ENCODE data around the gene LAMP1. TPM values are rescaled to one million over a fixed set of nuclear protein-coding genes. Genes with fewer than 3 reads are reported as not detected.
"Not testable (repeated sequence)": the region's sequence is repeated elsewhere in the genome, so short reads cannot be mapped to it uniquely, and the experiment has no call there.

LAMP1 gene
- total and polyA plus RNA-seq, 5 donors from 2014 or later = 19.3 to 86.9 (median 22.3) TPM

DNA sequence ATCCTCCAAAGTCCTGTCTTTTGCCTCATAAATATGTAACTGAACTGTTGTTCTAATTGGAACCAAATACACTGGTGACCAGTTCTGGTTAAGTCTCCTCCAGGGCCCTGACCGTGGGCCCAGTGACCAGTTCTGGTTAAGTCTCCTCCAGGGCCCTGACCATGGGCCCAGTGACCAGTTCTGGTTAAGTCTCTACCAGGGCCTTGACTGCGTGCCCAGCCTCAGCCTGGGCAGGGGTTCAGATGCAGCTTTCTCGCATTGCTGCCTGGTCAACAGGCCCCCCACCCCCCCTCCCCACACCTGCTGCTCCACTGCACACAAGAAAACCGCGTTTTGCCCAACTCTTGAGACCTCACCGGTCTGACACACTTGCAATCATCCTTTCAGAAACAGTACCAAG, 70.7 kb downstream of the LAMP1 start:
- Mint-ChIP-seq H3K27me3 (peaks cover 6% of the 10 kb centered on the region), H3K27ac (no peak overlapping the region), H3K36me3 (no peaks in the 10 kb centered on the region), H3K4me1 (peaks cover 0 to 8% (median 0%) of the 10 kb centered on the region in 4 donors), H3K9me3 (peaks cover 0 to 3% (median 0%) of the 10 kb centered on the region in 7 donors), H3K4me3 (peak overlapping the region in 1 of 4 donors; percentile 54)
- Histone ChIP-seq H3K9me3 (ENCODE audit: control insufficient read depth in 2 of 2, low read length in 2 of 2) (no peaks in the 10 kb centered on the region), H3K4me3 (ENCODE audit: low read depth, low read length) (no peak overlapping the region), H3K4me1 (ENCODE audit: control insufficient read depth, insufficient read depth, low read length, poor library complexity, severe bottlenecking) (peaks cover 9% of the 10 kb centered on the region), H3K36me3 (ENCODE audit: control insufficient read depth, insufficient read depth, low read length) (no peaks in the 10 kb centered on the region), H3K27ac (ENCODE audit: insufficient read depth, low read length, poor library complexity, severe bottlenecking) (no peak overlapping the region), H3K27me3 (ENCODE audit: control insufficient read depth, insufficient read depth, low read length) (no peaks in the 10 kb centered on the region)
- ATAC-seq (ENCODE audit: low read depth in 2 of 2) (no peak), DNase-seq (no peak)

- H3K27ac ChIP-seq (ENCODE audit: insufficient read depth, low read length, poor library complexity, severe bottlenecking); H3K4me1 Mint-ChIP-seq; H3K9me3 ChIP-seq (ENCODE audit: control insufficient read depth in 2 of 2, low read length in 2 of 2); H3K27me3 Mint-ChIP-seq; H3K27me3 ChIP-seq (ENCODE audit: control insufficient read depth, insufficient read depth, low read length); ATAC-seq (ENCODE audit: low read depth in 2 of 2); H3K27ac Mint-ChIP-seq; H3K36me3 ChIP-seq (ENCODE audit: control insufficient read depth, insufficient read depth, low read length); H3K4me3 ChIP-seq (ENCODE audit: low read depth, low read length); H3K36me3 Mint-ChIP-seq; H3K9me3 Mint-ChIP-seq; H3K4me1 ChIP-seq (ENCODE audit: control insufficient read depth, insufficient read depth, low read length, poor library complexity, severe bottlenecking); DNase-seq: not testable (repeated sequence)
- peak overlapping the region in 1 of 4 donors; percentile 59 for H3K4me3 Mint-ChIP-seq
These were observed 71.3 kb downstream of the LAMP1 start for GRCh38 chr13:113368353-113368752.

- H3K9me3 ChIP-seq (ENCODE audit: control insufficient read depth in 2 of 2, low read length in 2 of 2) = no peaks in the 10 kb centered on the region
- DNase-seq (no peak), ATAC-seq (ENCODE audit: low read depth in 2 of 2) (no peak)
- no peaks in the 10 kb centered on the region for H3K27me3 ChIP-seq (ENCODE audit: control insufficient read depth, insufficient read depth, low read length)
- peaks cover 3% of the 10 kb centered on the region for H3K4me1 ChIP-seq (ENCODE audit: control insufficient read depth, insufficient read depth, low read length, poor library complexity, severe bottlenecking)
- Mint-ChIP-seq H3K36me3 (no peaks in the 10 kb centered on the region), H3K9me3 (peaks cover 0 to 3% (median 0%) of the 10 kb centered on the region in 7 donors), H3K4me3 (no peak overlapping the region), H3K4me1 (peaks cover 0 to 7% (median 0%) of the 10 kb centered on the region in 4 donors), H3K27me3 (peaks cover 10% of the 10 kb centered on the region), H3K27ac (no peak overlapping the region)
- H3K27ac ChIP-seq (ENCODE audit: insufficient read depth, low read length, poor library complexity, severe bottlenecking) = no peak overlapping the region
- H3K36me3 ChIP-seq (ENCODE audit: control insufficient read depth, insufficient read depth, low read length) = no peaks in the 10 kb centered on the region
- no peak overlapping the region for H3K4me3 ChIP-seq (ENCODE audit: low read depth, low read length)
These were observed 72.2 kb downstream of the LAMP1 start for GRCh38 chr13:113369189-113369588.

DNA sequence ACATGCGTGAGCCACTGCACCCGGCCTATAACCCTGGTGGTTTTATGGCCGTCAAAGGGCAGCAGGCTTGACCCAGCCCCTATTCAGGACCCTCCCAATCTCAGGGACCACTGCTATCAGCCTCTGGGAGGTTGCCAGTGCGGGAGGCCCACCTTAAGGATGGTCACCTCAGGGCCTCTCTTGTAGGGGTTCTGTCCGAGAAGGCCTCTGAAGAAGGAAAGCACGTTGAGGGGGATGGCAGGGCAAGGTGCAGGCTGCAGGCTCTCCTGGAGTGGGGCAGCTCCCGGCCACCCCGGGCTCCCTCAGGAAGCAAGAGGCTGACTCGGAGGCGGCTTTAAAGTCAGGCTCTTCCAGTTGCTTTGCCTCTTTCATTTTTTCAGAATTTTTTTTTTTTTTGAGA, 72.8 kb downstream of the LAMP1 start:
- H3K36me3 Mint-ChIP-seq = no peaks in the 10 kb centered on the region
- no peak overlapping the region for H3K4me3 Mint-ChIP-seq
- H3K27me3 Mint-ChIP-seq = peaks cover 10% of the 10 kb centered on the region
- Histone ChIP-seq H3K36me3 (ENCODE audit: control insufficient read depth, insufficient read depth, low read length) (no peaks in the 10 kb centered on the region), H3K27me3 (ENCODE audit: control insufficient read depth, insufficient read depth, low read length) (no peaks in the 10 kb centered on the region), H3K4me1 (ENCODE audit: control insufficient read depth, insufficient read depth, low read length, poor library complexity, severe bottlenecking) (no peaks in the 10 kb centered on the region), H3K4me3 (ENCODE audit: low read depth, low read length) (no peak overlapping the region), H3K9me3 (ENCODE audit: control insufficient read depth in 2 of 2, low read length in 2 of 2) (no peaks in the 10 kb centered on the region), H3K27ac (ENCODE audit: insufficient read depth, low read length, poor library complexity, severe bottlenecking) (no peak overlapping the region)
- no peak overlapping the region for H3K27ac Mint-ChIP-seq
- ATAC-seq (ENCODE audit: low read depth in 2 of 2) (no peak), DNase-seq (no peak)
- peaks cover 0 to 3% (median 0%) of the 10 kb centered on the region in 7 donors for H3K9me3 Mint-ChIP-seq
- H3K4me1 Mint-ChIP-seq = peaks cover 0 to 7% (median 0%) of the 10 kb centered on the region in 4 donors

DNA sequence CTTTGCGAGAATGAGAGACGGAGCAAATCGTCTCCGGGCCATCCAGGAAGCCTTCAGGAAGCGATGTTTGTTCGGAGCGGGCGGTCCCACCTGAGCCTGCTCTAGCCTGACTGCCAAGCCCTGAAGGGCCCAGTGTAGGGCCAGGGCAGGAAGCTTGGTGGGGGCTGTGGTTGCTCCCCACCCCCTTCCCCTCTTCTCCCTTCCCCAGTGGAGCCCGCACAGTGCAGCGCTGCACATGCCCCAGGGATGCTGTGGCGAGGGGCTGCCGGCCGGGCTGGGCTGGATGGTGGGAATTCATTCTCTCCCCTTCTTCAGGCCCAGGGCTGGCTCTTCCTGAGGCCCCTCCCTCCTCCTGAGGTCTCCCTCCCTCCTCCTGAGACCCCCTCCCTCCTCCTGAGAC, 74.0 kb downstream of the LAMP1 start:
- Mint-ChIP-seq H3K36me3 (no peaks in the 10 kb centered on the region), H3K27ac (no peak overlapping the region), H3K9me3 (peaks cover 0 to 3% (median 0%) of the 10 kb centered on the region in 7 donors), H3K27me3 (peaks cover 10% of the 10 kb centered on the region), H3K4me3 (no peak overlapping the region), H3K4me1 (no peaks in the 10 kb centered on the region)
- DNase-seq = no peak
- Histone ChIP-seq H3K4me3 (ENCODE audit: low read depth, low read length) (no peak overlapping the region), H3K27ac (ENCODE audit: insufficient read depth, low read length, poor library complexity, severe bottlenecking) (no peak overlapping the region), H3K9me3 (ENCODE audit: control insufficient read depth in 2 of 2, low read length in 2 of 2) (no peaks in the 10 kb centered on the region), H3K4me1 (ENCODE audit: control insufficient read depth, insufficient read depth, low read length, poor library complexity, severe bottlenecking) (no peaks in the 10 kb centered on the region), H3K27me3 (ENCODE audit: control insufficient read depth, insufficient read depth, low read length) (no peaks in the 10 kb centered on the region), H3K36me3 (ENCODE audit: control insufficient read depth, insufficient read depth, low read length) (no peaks in the 10 kb centered on the region)
- ATAC-seq (ENCODE audit: low read depth in 2 of 2) = no peak

DNA sequence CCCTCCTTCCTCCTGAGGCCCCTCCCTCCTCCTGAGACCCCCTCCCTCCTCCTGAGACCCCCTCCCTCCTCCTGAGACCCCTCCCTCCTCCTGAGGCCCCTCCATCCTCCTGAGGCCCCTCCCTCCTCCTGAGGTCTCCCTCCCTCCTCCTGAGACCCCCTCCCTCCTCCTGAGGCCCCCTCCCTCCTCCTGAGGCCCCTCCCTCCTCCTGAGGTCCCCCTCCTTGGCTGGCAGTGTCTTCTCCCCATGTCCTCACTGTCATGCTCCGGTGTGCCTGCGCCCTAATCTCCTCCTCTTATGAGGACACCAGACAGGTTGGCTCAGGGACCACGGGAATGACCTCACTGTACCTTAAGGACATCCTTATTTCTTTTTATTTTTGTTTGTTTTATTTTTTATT, 74.7 kb downstream of the LAMP1 start:
- DNase-seq, H3K27me3 Mint-ChIP-seq: not testable (repeated sequence)

More for the DNA sequence above, 74.7 kb downstream of the LAMP1 start:
- not testable (repeated sequence) for H3K4me1 ChIP-seq (ENCODE audit: control insufficient read depth, insufficient read depth, low read length, poor library complexity, severe bottlenecking); H3K4me3 ChIP-seq (ENCODE audit: low read depth, low read length); H3K4me1 Mint-ChIP-seq; H3K9me3 Mint-ChIP-seq; ATAC-seq (ENCODE audit: low read depth in 2 of 2); H3K36me3 ChIP-seq (ENCODE audit: control insufficient read depth, insufficient read depth, low read length); H3K27me3 ChIP-seq (ENCODE audit: control insufficient read depth, insufficient read depth, low read length); H3K9me3 ChIP-seq (ENCODE audit: control insufficient read depth in 2 of 2, low read length in 2 of 2); H3K4me3 Mint-ChIP-seq; H3K36me3 Mint-ChIP-seq; H3K27ac ChIP-seq (ENCODE audit: insufficient read depth, low read length, poor library complexity, severe bottlenecking)
- H3K27ac Mint-ChIP-seq = peak overlapping the region in 1 of 3 donors; percentile 38

Other genes starting within 250 kb of the LAMP1 start
- not detected for gene F7, start 191.4 kb upstream of the LAMP1 start, total RNA-seq
- not detected for gene F7, start 191.4 kb upstream of the LAMP1 start, polyA plus RNA-seq
- gene F10, start 174.4 kb upstream of the LAMP1 start, total RNA-seq = not detected
- gene F10, start 174.4 kb upstream of the LAMP1 start, polyA plus RNA-seq = under 1 TPM in 1 of 4 donors, not detected in 3; 0.11 TPM
- gene PROZ, start 138.6 kb upstream of the LAMP1 start, total RNA-seq = not detected
- gene PROZ, start 138.6 kb upstream of the LAMP1 start, polyA plus RNA-seq = under 1 TPM in 2 of 4 donors, not detected in 2; 0.15 TPM
- gene PCID2, start 88.6 kb upstream of the LAMP1 start, total RNA-seq = 46.8 TPM
- gene PCID2, start 88.6 kb upstream of the LAMP1 start, polyA plus RNA-seq = 10 to 100 TPM; 68.5 to 95.4 (median 83.9) TPM
- gene CUL4A, start 87.6 kb upstream of the LAMP1 start, total RNA-seq = 76.4 TPM
- 10 to 100 TPM; 46.5 to 54.7 (median 52.9) TPM for gene CUL4A, start 87.6 kb upstream of the LAMP1 start, polyA plus RNA-seq
- not detected for gene GRTP1, start 66.9 kb downstream of the LAMP1 start, total RNA-seq
- under 1 TPM in 3 of 4 donors, not detected in 1; 0.29 to 0.52 (median 0.44) TPM for gene GRTP1, start 66.9 kb downstream of the LAMP1 start, polyA plus RNA-seq
- 0.57 TPM for gene ADPRHL1, start 156.2 kb downstream of the LAMP1 start, total RNA-seq
- under 1 TPM in 3 of 4 donors, not detected in 1; 0.24 to 0.64 (median 0.54) TPM for gene ADPRHL1, start 156.2 kb downstream of the LAMP1 start, polyA plus RNA-seq
- gene DCUN1D2, start 193.5 kb downstream of the LAMP1 start, total RNA-seq = 23.0 TPM
- 10 to 100 TPM in 1 of 4 donors, 1 to 10 TPM in 3; 6.8 to 10.2 (median 9.2) TPM for gene DCUN1D2, start 193.5 kb downstream of the LAMP1 start, polyA plus RNA-seq

Measured in CD4-positive, CD25-positive, alpha-beta regulatory T cell (primary cell).